Type B pancreatic cell (in vitro differentiated cells): Measurements from ENCODE around the gene RGS2. TPM values are rescaled to one million over a fixed set of nuclear protein-coding genes. Genes with fewer than 3 reads are reported as not detected.

Source experiments
- DNase-seq: peaks from one replicate; pipeline ENCODE4 v3.0.0; 2021; ENCODE audit warnings: mixed read lengths; ENCODE audit not compliant: unreplicated experiment; ENCODE audit errors: extremely low spot score
- H3K27ac Mint-ChIP-seq: 2 replicates; pipeline ENCODE4 v1.8.0; 2021; ENCODE audit warnings: mild to moderate bottlenecking, mixed read lengths
- H3K27me3 Mint-ChIP-seq: 2 replicates; pipeline ENCODE4 v1.8.0; 2021; ENCODE audit warnings: mixed read lengths
- H3K36me3 Mint-ChIP-seq: 2 replicates; pipeline ENCODE4 v1.8.0; 2021; ENCODE audit warnings: mixed read lengths
- H3K4me1 Mint-ChIP-seq: one replicate; pipeline ENCODE4 v1.8.0; 2021; ENCODE audit warnings: mixed read lengths; ENCODE audit not compliant: unreplicated experiment
- H3K4me3 Mint-ChIP-seq: 2 replicates; pipeline ENCODE4 v1.8.0; 2021; ENCODE audit warnings: mild to moderate bottlenecking, mixed read lengths
- H3K9me3 Mint-ChIP-seq: 2 replicates; pipeline ENCODE4 v1.8.0; 2021; ENCODE audit warnings: mixed read lengths
- long read RNA-seq: library from polyadenylated mRNA; unstranded; transcript quantifications from one replicate; pipeline ENCODE4 v2.0.0, GENCODE V29; 2020
- total RNA-seq: library from RNA; stranded (reverse); gene quantifications from 2 replicates; pipeline ENCODE4 v1.2.1, GENCODE V29; 2021; ENCODE audit warnings: low replicate concordance
- TF ChIP-seq, protein P1 (sequence below): fragments of 200-600 bp; sonication (generic); conservative IDR thresholded peaks from 2 replicates; pipeline ENCODE4 v1.5.0; 2021; ENCODE audit warnings: antibody characterized with exemption, mild to moderate bottlenecking

RGS2 gene, protein sequence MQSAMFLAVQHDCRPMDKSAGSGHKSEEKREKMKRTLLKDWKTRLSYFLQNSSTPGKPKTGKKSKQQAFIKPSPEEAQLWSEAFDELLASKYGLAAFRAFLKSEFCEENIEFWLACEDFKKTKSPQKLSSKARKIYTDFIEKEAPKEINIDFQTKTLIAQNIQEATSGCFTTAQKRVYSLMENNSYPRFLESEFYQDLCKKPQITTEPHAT
- total RNA-seq: 37.2 and 50.9 TPM in 2 replicates
- long read RNA-seq, transcript RGS2-201 (5 exons, 1,354 nt): major isoform, 109 of 112 reads
- long read RNA-seq, partial matches to known transcripts: 0 of 112 reads
- long read RNA-seq, other reads (novel, unspliced or antisense): 3 of 112 reads

- TF ChIP-seq, protein P1, sequence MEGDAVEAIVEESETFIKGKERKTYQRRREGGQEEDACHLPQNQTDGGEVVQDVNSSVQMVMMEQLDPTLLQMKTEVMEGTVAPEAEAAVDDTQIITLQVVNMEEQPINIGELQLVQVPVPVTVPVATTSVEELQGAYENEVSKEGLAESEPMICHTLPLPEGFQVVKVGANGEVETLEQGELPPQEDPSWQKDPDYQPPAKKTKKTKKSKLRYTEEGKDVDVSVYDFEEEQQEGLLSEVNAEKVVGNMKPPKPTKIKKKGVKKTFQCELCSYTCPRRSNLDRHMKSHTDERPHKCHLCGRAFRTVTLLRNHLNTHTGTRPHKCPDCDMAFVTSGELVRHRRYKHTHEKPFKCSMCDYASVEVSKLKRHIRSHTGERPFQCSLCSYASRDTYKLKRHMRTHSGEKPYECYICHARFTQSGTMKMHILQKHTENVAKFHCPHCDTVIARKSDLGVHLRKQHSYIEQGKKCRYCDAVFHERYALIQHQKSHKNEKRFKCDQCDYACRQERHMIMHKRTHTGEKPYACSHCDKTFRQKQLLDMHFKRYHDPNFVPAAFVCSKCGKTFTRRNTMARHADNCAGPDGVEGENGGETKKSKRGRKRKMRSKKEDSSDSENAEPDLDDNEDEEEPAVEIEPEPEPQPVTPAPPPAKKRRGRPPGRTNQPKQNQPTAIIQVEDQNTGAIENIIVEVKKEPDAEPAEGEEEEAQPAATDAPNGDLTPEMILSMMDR: no peak
Measured at GRCh38 chr1:192808518-192809306, at the start of gene RGS2. RGS2 (plus strand) TSS chr1:192809039; CDS start chr1:192809072, 33 bp downstream.

GRCh38 chr1:192759104-192759503, 49.7 kb upstream of the RGS2 start:
- Mint-ChIP-seq H3K27ac (no peak overlapping the region), H3K9me3 (no peaks in the 10 kb centered on the region), H3K36me3 (no peaks in the 10 kb centered on the region), H3K4me3 (no peak overlapping the region), H3K27me3 (no peaks in the 10 kb centered on the region), H3K4me1 (no peaks in the 10 kb centered on the region)
- TF ChIP-seq, protein P1: no peak
- no peak for DNase-seq

More at GRCh38 chr1:192808518-192809306, at the start of gene RGS2:
- no peaks in the 10 kb centered on the region for H3K9me3 Mint-ChIP-seq
- peak; percentile 90 for DNase-seq
- H3K27me3 Mint-ChIP-seq: peaks cover 18% of the 10 kb centered on the region
- H3K4me3 Mint-ChIP-seq: peak within 1 kb of the TSS; percentile 99
- peaks cover 19% of the 10 kb centered on the region for H3K4me1 Mint-ChIP-seq
- H3K36me3 Mint-ChIP-seq: peaks cover 10% of the 10 kb centered on the region
- H3K27ac Mint-ChIP-seq: peak within 1 kb of the TSS; percentile 95

- Mint-ChIP-seq H3K27ac (no peak overlapping the region), H3K27me3 (no peaks in the 10 kb centered on the region), H3K36me3 (no peaks in the 10 kb centered on the region), H3K4me1 (no peaks in the 10 kb centered on the region), H3K9me3 (no peaks in the 10 kb centered on the region), H3K4me3 (no peak overlapping the region)
- DNase-seq: no peak
- TF ChIP-seq, protein P1: no peak
Measured at GRCh38 chr1:192762265-192762664, 46.6 kb upstream of the RGS2 start.

GRCh38 chr1:192763243-192763642, 45.6 kb upstream of the RGS2 start:
- no peak for DNase-seq
- peaks cover 3% of the 10 kb centered on the region for H3K4me1 Mint-ChIP-seq

DNA sequence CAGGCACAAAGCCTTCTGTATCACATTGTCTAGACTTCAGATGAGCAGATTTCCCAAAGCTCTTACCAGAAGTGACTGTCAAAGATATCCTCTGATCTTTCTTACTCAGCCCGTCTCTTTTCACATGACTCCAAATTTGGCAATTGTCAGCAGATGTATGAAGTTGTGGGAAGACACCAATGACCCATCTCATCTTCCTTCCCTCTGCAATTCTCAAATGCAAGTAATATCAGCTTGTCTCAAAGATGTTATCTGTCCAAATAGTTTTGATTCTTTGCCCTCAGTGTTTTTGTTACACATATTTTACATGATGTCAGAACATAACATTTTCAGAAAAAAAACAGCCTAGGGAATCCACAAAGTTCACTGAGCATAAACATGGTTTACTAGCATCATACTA, 45.1 kb upstream of the RGS2 start:
- Mint-ChIP-seq H3K36me3 (no peaks in the 10 kb centered on the region), H3K27me3 (no peaks in the 10 kb centered on the region), H3K4me1 (peaks cover 3% of the 10 kb centered on the region), H3K4me3 (no peak overlapping the region), H3K27ac (no peak overlapping the region), H3K9me3 (no peaks in the 10 kb centered on the region)
- DNase-seq: no peak
- TF ChIP-seq, protein P1: no peak

More at GRCh38 chr1:192763243-192763642, 45.6 kb upstream of the RGS2 start:
- Mint-ChIP-seq H3K27ac (no peak overlapping the region), H3K9me3 (no peaks in the 10 kb centered on the region), H3K36me3 (no peaks in the 10 kb centered on the region), H3K27me3 (no peaks in the 10 kb centered on the region), H3K4me3 (no peak overlapping the region)
- TF ChIP-seq, protein P1: no peak
